HEK293T (cell line): Measurements from ENCODE around the gene MYOD1.

Experiments
- BHLHE40 ChIP-seq: fragments of 450-650 bp; IDR thresholded peaks from 2 replicates; pipeline ENCODE4 v1.6.1; 2016; ENCODE audit warnings: mild to moderate bottlenecking, moderate library complexity, borderline replicate concordance
- ELF4 ChIP-seq: fragments of 450-650 bp; IDR thresholded peaks from 2 replicates; pipeline ENCODE4 v1.6.1; 2017; ENCODE audit warnings: antibody characterized with exemption
- FOXA1 ChIP-seq: fragments of 450-650 bp; IDR thresholded peaks from 2 replicates; pipeline ENCODE4 v1.6.1; 2016; ENCODE audit warnings: mild to moderate bottlenecking
- FOXM1 ChIP-seq: fragments of 450-650 bp; IDR thresholded peaks from 2 replicates; pipeline ENCODE4 v1.6.1; 2017; ENCODE audit warnings: mild to moderate bottlenecking, borderline replicate concordance
- SP1 ChIP-seq: fragments of 450-650 bp; IDR thresholded peaks from 2 replicates; pipeline ENCODE4 v1.6.1; 2017
- SUZ12 ChIP-seq: fragments of 450-650 bp; IDR thresholded peaks from 2 replicates; pipeline ENCODE4 v1.6.1; 2016; ENCODE audit warnings: mild to moderate bottlenecking
- TARDBP ChIP-seq: fragments of 450-650 bp; IDR thresholded peaks from 2 replicates; pipeline ENCODE4 v1.6.1; 2016
- TF ChIP-seq, protein P1 (sequence below): fragments of 450-650 bp; IDR thresholded peaks from 2 replicates; pipeline ENCODE4 v1.6.1; 2016

DNA sequence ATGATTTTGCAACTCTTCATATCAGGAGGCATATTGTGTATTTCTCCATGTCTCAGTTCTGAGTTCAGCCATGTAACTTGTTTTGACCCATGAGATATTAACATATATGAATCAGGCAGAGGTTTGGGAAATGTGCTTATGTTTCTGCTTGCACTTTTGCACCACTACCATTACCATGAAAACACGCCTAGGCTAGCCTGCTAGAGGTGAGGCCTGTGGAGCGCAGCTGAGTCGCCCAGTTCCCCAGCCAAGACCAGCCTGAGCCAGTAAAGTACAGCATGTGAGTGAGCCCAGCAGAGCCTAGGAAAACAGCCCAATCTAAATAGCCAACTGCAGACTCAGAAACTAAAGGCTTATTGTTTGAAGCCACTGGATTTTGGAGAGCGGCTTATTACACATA, 18.4 kb upstream of the MYOD1 start:
- TF ChIP-seq FOXM1 (no peak), BHLHE40 (no peak), ELF4 (no peak), TARDBP (no peak), SP1 (no peak), FOXA1 (no peak), SUZ12 (no peak)
- TF ChIP-seq, protein P1, sequence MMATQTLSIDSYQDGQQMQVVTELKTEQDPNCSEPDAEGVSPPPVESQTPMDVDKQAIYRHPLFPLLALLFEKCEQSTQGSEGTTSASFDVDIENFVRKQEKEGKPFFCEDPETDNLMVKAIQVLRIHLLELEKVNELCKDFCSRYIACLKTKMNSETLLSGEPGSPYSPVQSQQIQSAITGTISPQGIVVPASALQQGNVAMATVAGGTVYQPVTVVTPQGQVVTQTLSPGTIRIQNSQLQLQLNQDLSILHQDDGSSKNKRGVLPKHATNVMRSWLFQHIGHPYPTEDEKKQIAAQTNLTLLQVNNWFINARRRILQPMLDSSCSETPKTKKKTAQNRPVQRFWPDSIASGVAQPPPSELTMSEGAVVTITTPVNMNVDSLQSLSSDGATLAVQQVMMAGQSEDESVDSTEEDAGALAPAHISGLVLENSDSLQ, result no peak
